ENCODE data around the gene MS4A10. TPM values are rescaled to one million over a fixed set of nuclear protein-coding genes. Genes with fewer than 3 reads are reported as not detected.

MS4A10 gene
- polyA plus RNA-seq, 3 donors, result not detected

DNA sequence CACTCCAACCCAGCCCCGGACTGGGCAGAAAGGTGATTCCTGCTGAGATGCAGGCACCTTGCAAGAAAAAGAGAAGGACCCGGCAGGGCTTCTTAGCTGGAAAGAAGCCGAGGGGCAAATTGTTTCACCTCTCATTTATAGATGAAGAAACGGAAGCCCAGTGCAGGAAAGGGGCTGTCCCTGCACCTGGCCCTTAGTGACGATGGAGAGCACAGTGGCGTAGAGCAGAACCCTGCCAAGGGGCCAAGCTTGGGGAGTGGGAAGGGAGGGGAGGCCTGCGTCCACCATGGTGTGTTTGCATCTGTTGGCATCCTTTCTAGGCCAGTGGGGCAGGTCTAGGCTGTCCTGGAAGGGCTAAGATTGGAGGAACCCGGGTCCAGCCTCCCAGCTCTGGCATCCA lies 36.3 kb upstream of the MS4A10 start:
- Histone ChIP-seq H3K4me3 (replicated peaks in 1 of 3; ENCODE audit: low read depth in 2 of 3, low read length in 3 of 3) (no peak overlapping the region), H3K27ac (ENCODE audit: low read depth in 1 of 2, low read length in 2 of 2) (no peak overlapping the region), H4K20me1 (ENCODE audit: insufficient read depth, low read length) (no peaks in the 10 kb centered on the region), H3K4me2 (replicated peaks; ENCODE audit: extremely low read depth, low read length, poor library complexity, severe bottlenecking) (no peak overlapping the region), H3K79me2 (ENCODE audit: insufficient read depth, low read length) (no peaks in the 10 kb centered on the region), H3K4me1 (ENCODE audit: control insufficient read depth in 1 of 2, insufficient read depth in 2 of 2, low read length in 2 of 2) (no peaks in the 10 kb centered on the region), H2AFZ (ENCODE audit: insufficient read depth, low read depth, low read length, poor library complexity, severe bottlenecking) (no peak overlapping the region), H3K9ac (ENCODE audit: insufficient read depth, low read length, poor library complexity, severe bottlenecking) (no peak overlapping the region), H3K9me3 (replicated peaks in 1 of 2; ENCODE audit: control insufficient read depth in 1 of 2, insufficient read depth in 1 of 2, low read length in 2 of 2) (no peaks in the 10 kb centered on the region), H3K27me3 (ENCODE audit: control insufficient read depth in 2 of 2, insufficient read depth in 2 of 2, low read length in 2 of 2) (no peaks in the 10 kb centered on the region), H3K36me3 (replicated peaks in 1 of 2; ENCODE audit: control insufficient read depth in 1 of 2, insufficient read depth in 2 of 2, low read length in 2 of 2) (no peaks in the 10 kb centered on the region)
- no peak overlapping the region for H3K27ac Mint-ChIP-seq
- intact Hi-C loops (cut with micrococcal nuclease), result no loop called here
- H3K36me3 Mint-ChIP-seq, result no peaks in the 10 kb centered on the region
- H3K4me3 Mint-ChIP-seq, result no peak overlapping the region
- 90% methylated on average over 8 of the region's 8 CpGs for WGBS (ENCODE audit: insufficient coverage)
- no peak for TF ChIP-seq CTCF (IDR thresholded peaks at IDR 0.05)
- H3K4me1 Mint-ChIP-seq, result peaks cover 3% of the 10 kb centered on the region
- H3K27me3 Mint-ChIP-seq (ENCODE audit: low read depth in 3 of 3), result peaks cover 8 to 13% (median 13%) of the 10 kb centered on the region in 3 donors
- H3K9me3 Mint-ChIP-seq, result peaks cover 0 to 9% (median 4%) of the 10 kb centered on the region in 7 donors
- DNase-seq, result no peak

- Histone ChIP-seq H3K9me3 (replicated peaks in 1 of 2; ENCODE audit: control insufficient read depth in 1 of 2, insufficient read depth in 1 of 2, low read length in 2 of 2) (no peaks in the 10 kb centered on the region), H3K79me2 (ENCODE audit: insufficient read depth, low read length) (no peaks in the 10 kb centered on the region), H2AFZ (ENCODE audit: insufficient read depth, low read depth, low read length, poor library complexity, severe bottlenecking) (no peak overlapping the region), H3K4me3 (replicated peaks in 1 of 3; ENCODE audit: low read depth in 2 of 3, low read length in 3 of 3) (no peak overlapping the region), H4K20me1 (ENCODE audit: insufficient read depth, low read length) (no peaks in the 10 kb centered on the region), H3K9ac (ENCODE audit: insufficient read depth, low read length, poor library complexity, severe bottlenecking) (no peak overlapping the region), H3K4me1 (ENCODE audit: control insufficient read depth in 1 of 2, insufficient read depth in 2 of 2, low read length in 2 of 2) (no peaks in the 10 kb centered on the region), H3K36me3 (replicated peaks in 1 of 2; ENCODE audit: control insufficient read depth in 1 of 2, insufficient read depth in 2 of 2, low read length in 2 of 2) (no peaks in the 10 kb centered on the region), H3K27ac (ENCODE audit: low read depth in 1 of 2, low read length in 2 of 2) (no peak overlapping the region), H3K27me3 (ENCODE audit: control insufficient read depth in 2 of 2, insufficient read depth in 2 of 2, low read length in 2 of 2) (no peaks in the 10 kb centered on the region), H3K4me2 (replicated peaks; ENCODE audit: extremely low read depth, low read length, poor library complexity, severe bottlenecking) (no peak overlapping the region)
- intact Hi-C loops (cut with micrococcal nuclease), result no loop called here
- peaks cover 0 to 5% (median 3%) of the 10 kb centered on the region in 7 donors for H3K9me3 Mint-ChIP-seq
- DNase-seq, result no peak
- 100% methylated on average over 1 of the region's 3 CpGs for WGBS (ENCODE audit: insufficient coverage)
- peaks cover 3% of the 10 kb centered on the region for H3K4me1 Mint-ChIP-seq
- no peak overlapping the region for H3K27ac Mint-ChIP-seq
- no peak for TF ChIP-seq CTCF (IDR thresholded peaks at IDR 0.05)
- no peak overlapping the region for H3K4me3 Mint-ChIP-seq
- H3K36me3 Mint-ChIP-seq, result no peaks in the 10 kb centered on the region
- peaks cover 11 to 16% (median 15%) of the 10 kb centered on the region in 3 donors for H3K27me3 Mint-ChIP-seq (ENCODE audit: low read depth in 3 of 3)
These were observed 34.2 kb upstream of the MS4A10 start for GRCh38 chr11:60750911-60751310.

Measured in CD14-positive monocyte (primary cell).